Measurements from ENCODE around the gene ACCSL. TPM values are rescaled to one million over a fixed set of nuclear protein-coding genes. Genes with fewer than 3 reads are reported as not detected.
A peak's percentile ranks its signal among the peaks of the same experiment; 100 is the strongest.

The ACCSL gene
- total RNA-seq, 1 experiment from 2014 or later = 0.58 TPM

GRCh38 chr11:44029507-44029845, 18.3 kb upstream of the ACCSL start:
- Histone ChIP-seq H3K9me3 (replicated peaks) (no peaks in the 10 kb centered on the region), H3K4me3 (no peak overlapping the region), H3K27me3 (replicated peaks) (no peaks in the 10 kb centered on the region), H3K36me3 (no peaks in the 10 kb centered on the region), H3K4me1 (replicated peaks) (peaks cover 37% of the 10 kb centered on the region), H3K27ac (no peak overlapping the region)
- DNase-seq (ENCODE audit: low read depth in 1 of 2, low spot score in 2 of 2) = no peak

GRCh38 chr11:44029977-44030911, 17.5 kb upstream of the ACCSL start:
- DNase-seq (ENCODE audit: low read depth in 1 of 2, low spot score in 2 of 2) = peak; percentile 74 to 81
- no peaks in the 10 kb centered on the region for H3K27me3 ChIP-seq (replicated peaks)
- H3K4me3 ChIP-seq = no peak overlapping the region
- peak overlapping the region; percentile 56 for H3K27ac ChIP-seq
- peaks cover 37% of the 10 kb centered on the region for H3K4me1 ChIP-seq (replicated peaks)
- H3K36me3 ChIP-seq = no peaks in the 10 kb centered on the region
- H3K9me3 ChIP-seq (replicated peaks) = no peaks in the 10 kb centered on the region

GRCh38 chr11:44030996-44031395, 16.8 kb upstream of the ACCSL start:
- peak overlapping the region; percentile 56 for H3K27ac ChIP-seq
- H3K9me3 ChIP-seq (replicated peaks) = no peaks in the 10 kb centered on the region
- H3K36me3 ChIP-seq = no peaks in the 10 kb centered on the region
- peaks cover 37% of the 10 kb centered on the region for H3K4me1 ChIP-seq (replicated peaks)
- H3K4me3 ChIP-seq = no peak overlapping the region
- no peaks in the 10 kb centered on the region for H3K27me3 ChIP-seq (replicated peaks)
- no peak for DNase-seq (ENCODE audit: low read depth in 1 of 2, low spot score in 2 of 2)

- Histone ChIP-seq H3K27me3 (replicated peaks) (no peaks in the 10 kb centered on the region), H3K4me1 (replicated peaks) (peaks cover 37% of the 10 kb centered on the region), H3K4me3 (no peak overlapping the region), H3K9me3 (replicated peaks) (no peaks in the 10 kb centered on the region), H3K27ac (no peak overlapping the region; the same call in 1 of the 2 replicates), H3K36me3 (no peaks in the 10 kb centered on the region)
- no peak for DNase-seq (ENCODE audit: low read depth in 1 of 2, low spot score in 2 of 2)
Observed at GRCh38 chr11:44031549-44031948, 16.2 kb upstream of the ACCSL start.

- no peaks in the 10 kb centered on the region for H3K9me3 ChIP-seq (replicated peaks)
- H3K27ac ChIP-seq = peak overlapping the region; percentile 11
- H3K36me3 ChIP-seq = no peaks in the 10 kb centered on the region
- no peaks in the 10 kb centered on the region for H3K27me3 ChIP-seq (replicated peaks)
- DNase-seq (ENCODE audit: low read depth in 1 of 2, low spot score in 2 of 2) = peak; percentile 92 to 98
- H3K4me1 ChIP-seq (replicated peaks) = peaks cover 43% of the 10 kb centered on the region
- no peak overlapping the region for H3K4me3 ChIP-seq
Observed at GRCh38 chr11:44032299-44033085, 15.3 kb upstream of the ACCSL start.

- no peaks in the 10 kb centered on the region for H3K27me3 ChIP-seq (replicated peaks)
- DNase-seq (ENCODE audit: low read depth in 1 of 2, low spot score in 2 of 2) = no peak
- no peaks in the 10 kb centered on the region for H3K36me3 ChIP-seq
- H3K9me3 ChIP-seq (replicated peaks) = no peaks in the 10 kb centered on the region
- no peak overlapping the region for H3K27ac ChIP-seq
- H3K4me3 ChIP-seq = no peak overlapping the region
- peaks cover 43% of the 10 kb centered on the region for H3K4me1 ChIP-seq (replicated peaks)
Observed at GRCh38 chr11:44033411-44033850, 14.3 kb upstream of the ACCSL start.

GRCh38 chr11:44033856-44034255, 13.9 kb upstream of the ACCSL start:
- DNase-seq (ENCODE audit: low read depth in 1 of 2, low spot score in 2 of 2) = no peak
- Histone ChIP-seq H3K27me3 (replicated peaks) (no peaks in the 10 kb centered on the region), H3K4me3 (no peak overlapping the region), H3K9me3 (replicated peaks) (no peaks in the 10 kb centered on the region), H3K27ac (no peak overlapping the region), H3K36me3 (no peaks in the 10 kb centered on the region), H3K4me1 (replicated peaks) (peaks cover 43% of the 10 kb centered on the region)

GRCh38 chr11:44034639-44035038, 13.1 kb upstream of the ACCSL start:
- H3K4me3 ChIP-seq = no peak overlapping the region
- peaks cover 43% of the 10 kb centered on the region for H3K4me1 ChIP-seq (replicated peaks)
- H3K36me3 ChIP-seq = no peaks in the 10 kb centered on the region
- H3K27ac ChIP-seq = no peak overlapping the region
- H3K27me3 ChIP-seq (replicated peaks) = no peaks in the 10 kb centered on the region
- H3K9me3 ChIP-seq (replicated peaks) = no peaks in the 10 kb centered on the region
- no peak for DNase-seq (ENCODE audit: low read depth in 1 of 2, low spot score in 2 of 2)

GRCh38 chr11:44036811-44037657, 10.7 kb upstream of the ACCSL start:
- Histone ChIP-seq H3K36me3 (no peaks in the 10 kb centered on the region), H3K4me3 (no peak overlapping the region), H3K4me1 (replicated peaks) (peaks cover 22% of the 10 kb centered on the region), H3K27me3 (replicated peaks) (no peaks in the 10 kb centered on the region), H3K9me3 (replicated peaks) (peaks cover 3% of the 10 kb centered on the region; the same call in 1 of the 2 replicates), H3K27ac (no peak overlapping the region)
- DNase-seq (ENCODE audit: low read depth in 1 of 2, low spot score in 2 of 2) = peak; percentile 89 to 93

- Histone ChIP-seq H3K4me1 (replicated peaks) (peaks cover 16% of the 10 kb centered on the region), H3K4me3 (no peak overlapping the region), H3K36me3 (no peaks in the 10 kb centered on the region), H3K27me3 (replicated peaks) (no peaks in the 10 kb centered on the region), H3K27ac (no peak overlapping the region), H3K9me3 (replicated peaks) (peaks cover 3% of the 10 kb centered on the region; the same call in 1 of the 2 replicates)
- DNase-seq (ENCODE audit: low read depth in 1 of 2, low spot score in 2 of 2) = no peak
Observed at GRCh38 chr11:44037658-44037998, 10.2 kb upstream of the ACCSL start.

GRCh38 chr11:44043157-44043556, 4.6 kb upstream of the ACCSL start:
- H3K4me1 ChIP-seq (replicated peaks) = no peaks in the 10 kb centered on the region
- no peak for DNase-seq (ENCODE audit: low read depth in 1 of 2, low spot score in 2 of 2)
- H3K27ac ChIP-seq = no peak overlapping the region
- peaks cover 3% of the 10 kb centered on the region; the same call in 1 of the 2 replicates for H3K9me3 ChIP-seq (replicated peaks)
- H3K4me3 ChIP-seq = no peak overlapping the region
- no peaks in the 10 kb centered on the region for H3K36me3 ChIP-seq
- no peaks in the 10 kb centered on the region for H3K27me3 ChIP-seq (replicated peaks)

- H3K27me3 ChIP-seq (replicated peaks) = no peaks in the 10 kb centered on the region
- DNase-seq (ENCODE audit: low read depth in 1 of 2, low spot score in 2 of 2) = no peak
- H3K27ac ChIP-seq = no peak overlapping the region
Observed at GRCh38 chr11:44046182-44046581, 1.6 kb upstream of the ACCSL start.

GRCh38 chr11:44047298-44047697, 483 bp upstream of the ACCSL start:
- Histone ChIP-seq H3K27ac (no peak overlapping the region), H3K36me3 (no peaks in the 10 kb centered on the region), H3K27me3 (replicated peaks) (no peaks in the 10 kb centered on the region), H3K4me1 (replicated peaks) (no peaks in the 10 kb centered on the region), H3K9me3 (replicated peaks) (no peaks in the 10 kb centered on the region; the same call in 1 of the 2 replicates), H3K4me3 (no peak overlapping the region)
- DNase-seq (ENCODE audit: low read depth in 1 of 2, low spot score in 2 of 2) = peak in 1 of 2 experiments; percentile 3

More at GRCh38 chr11:44046182-44046581, 1.6 kb upstream of the ACCSL start:
- Histone ChIP-seq H3K4me3 (no peak overlapping the region), H3K9me3 (replicated peaks) (no peaks in the 10 kb centered on the region; the same call in 1 of the 2 replicates), H3K36me3 (no peaks in the 10 kb centered on the region), H3K4me1 (replicated peaks) (no peaks in the 10 kb centered on the region)

Data from SJSA1 (cell line).